Activated CD8-positive, alpha-beta T cell treated with anti-CD3 and anti-CD28 coated beads, Interleukin-2, amount 10 ng/mL, durations not matched to agents 7 days and 5 days (primary cell): ENCODE results near the gene DNAJC17. TPM values are rescaled to one million over a fixed set of nuclear protein-coding genes. Genes with fewer than 3 reads are reported as not detected.

ENCODE experiments used
- ATAC-seq: fragments of 150-1000 bp; cut with Tn5 transposase; one replicate; pipeline ENCODE4 v1.10.0; 2021; ENCODE audit warnings: moderate library complexity
- CTCF ChIA-PET: fragments of 350-600 bp; sonication (Branson Sonifier 250); formaldehyde crosslinking; loops from one replicate; lab custom pipeline; 2021; ENCODE audit warnings: antibody characterized with exemption; lab: Charles Lee
- POLR2A ChIA-PET: fragments of 350-600 bp; sonication (Branson Sonifier 250); formaldehyde crosslinking; loops from one replicate; lab custom pipeline; 2021; ENCODE audit warnings: antibody characterized with exemption; lab: Charles Lee
- DNase-seq: peaks from one replicate; pipeline ENCODE4 v3.0.0-alpha.2; 2020
- H3K27ac Mint-ChIP-seq: one replicate; pipeline ENCODE4 v1.8.0; 2021; ENCODE audit warnings: mild to moderate bottlenecking, mixed read lengths
- H3K27me3 Mint-ChIP-seq: one replicate; pipeline ENCODE4 v1.8.0; 2021; ENCODE audit warnings: low read depth, mixed read lengths
- H3K36me3 Mint-ChIP-seq: one replicate; pipeline ENCODE4 v1.8.0; 2021; ENCODE audit warnings: low read depth, mixed read lengths
- H3K4me1 Mint-ChIP-seq: one replicate; pipeline ENCODE4 v1.8.0; 2021; ENCODE audit warnings: low read depth, mixed read lengths
- H3K4me3 Mint-ChIP-seq: one replicate; pipeline ENCODE4 v1.8.0; 2021; ENCODE audit warnings: mild to moderate bottlenecking, mixed read lengths
- H3K9me3 Mint-ChIP-seq: one replicate; pipeline ENCODE4 v1.8.0; 2022; ENCODE audit warnings: mixed read lengths; ENCODE audit not compliant: insufficient read depth
- total RNA-seq, 2 experiments: library from RNA; stranded (reverse); gene quantifications; one replicate each; pipeline ENCODE4 v1.2.3, GENCODE V29; 2021

DNAJC17 gene
- total RNA-seq, 2 experiments from 2014 or later: 42.9 to 47.2 TPM

GRCh38 chr15:40845511-40846284 lies 38.4 kb upstream of the DNAJC17 start:
- DNase-seq: no peak
- no peaks in the 10 kb centered on the region for H3K36me3 Mint-ChIP-seq
- no peak for ATAC-seq
- peaks cover 31% of the 10 kb centered on the region for H3K27me3 Mint-ChIP-seq
- no peaks in the 10 kb centered on the region for H3K9me3 Mint-ChIP-seq
- ChIA-PET POLR2A (interaction anchor here (0.6 kb wide), 1 partner anchor 175 kb away, joined by 5 read pairs; no protein-coding TSS in a partner anchor), CTCF (interaction anchor here (3.0 to 9.3 kb wide), 3 partner anchors 12 to 49 kb away, joined by 10 to 79 read pairs (median 18); partner anchors contain the start of gene VPS18)
- H3K4me3 Mint-ChIP-seq: peak overlapping the region; percentile 36
- no peak overlapping the region for H3K27ac Mint-ChIP-seq
- peaks cover 28% of the 10 kb centered on the region for H3K4me1 Mint-ChIP-seq

GRCh38 chr15:40845036-40845435 lies 37.8 kb upstream of the DNAJC17 start:
- peaks cover 31% of the 10 kb centered on the region for H3K27me3 Mint-ChIP-seq

GRCh38 chr15:40844696-40845030 lies 37.4 kb upstream of the DNAJC17 start:
- no peak overlapping the region for H3K27ac Mint-ChIP-seq
- DNase-seq (peak; percentile 53), ATAC-seq (peak; percentile 53)
- H3K4me1 Mint-ChIP-seq: peaks cover 28% of the 10 kb centered on the region
- CTCF ChIA-PET: interaction anchor here (1.1 to 9.3 kb wide), 5 partner anchors 13 to 60 kb away, joined by 3 to 79 read pairs (median 10); partner anchors contain the start of gene VPS18
- H3K27me3 Mint-ChIP-seq: peaks cover 31% of the 10 kb centered on the region
- POLR2A ChIA-PET: no interaction called here
- peak overlapping the region; percentile 79 for H3K4me3 Mint-ChIP-seq
- no peaks in the 10 kb centered on the region for H3K9me3 Mint-ChIP-seq
- H3K36me3 Mint-ChIP-seq: no peaks in the 10 kb centered on the region

More at GRCh38 chr15:40845036-40845435, 37.8 kb upstream of the DNAJC17 start:
- Mint-ChIP-seq H3K27ac (no peak overlapping the region), H3K4me3 (peak overlapping the region; percentile 79), H3K4me1 (peaks cover 28% of the 10 kb centered on the region), H3K9me3 (no peaks in the 10 kb centered on the region), H3K36me3 (no peaks in the 10 kb centered on the region)
- CTCF ChIA-PET: interaction anchor here (1.1 to 9.3 kb wide), 5 partner anchors 13 to 60 kb away, joined by 3 to 79 read pairs (median 10); partner anchors contain the start of gene VPS18
- DNase-seq (no peak), ATAC-seq (no peak)
- POLR2A ChIA-PET: no interaction called here

GRCh38 chr15:40843885-40844695 lies 36.8 kb upstream of the DNAJC17 start, which contains the start of gene SPINT1:
Gene SPINT1 (plus strand): TSS chr15:40844048. CDS start chr15:40844555, 507 bp downstream.
- ChIA-PET CTCF (interaction anchor here (1.1 to 9.3 kb wide), 5 partner anchors 14 to 61 kb away, joined by 3 to 79 read pairs (median 10); partner anchors contain the start of gene VPS18), POLR2A (interaction anchor here (0.8 kb wide), 1 partner anchor 29 kb away, joined by 3 read pairs; no protein-coding TSS in a partner anchor)
- Mint-ChIP-seq H3K4me3 (peak within 1 kb of the TSS; percentile 79), H3K4me1 (peaks cover 28% of the 10 kb centered on the region), H3K27me3 (peaks cover 31% of the 10 kb centered on the region), H3K27ac (no peak within 1 kb of the TSS), H3K9me3 (no peaks in the 10 kb centered on the region), H3K36me3 (no peaks in the 10 kb centered on the region)
- DNase-seq: peak; percentile 50
- ATAC-seq: peak; percentile 72

GRCh38 chr15:40843261-40843884 lies 36.1 kb upstream of the DNAJC17 start:
- DNase-seq (no peak), ATAC-seq (no peak)
- peaks cover 31% of the 10 kb centered on the region for H3K27me3 Mint-ChIP-seq
- peak overlapping the region; percentile 64 for H3K4me3 Mint-ChIP-seq
- H3K27ac Mint-ChIP-seq: no peak overlapping the region
- ChIA-PET CTCF (interaction anchor here (3.0 to 9.3 kb wide), 3 partner anchors 15 to 52 kb away, joined by 10 to 79 read pairs (median 18); partner anchors contain the start of gene VPS18), POLR2A (interaction anchor here (0.8 kb wide), 1 partner anchor 28 kb away, joined by 3 read pairs; no protein-coding TSS in a partner anchor)
- H3K36me3 Mint-ChIP-seq: no peaks in the 10 kb centered on the region
- peaks cover 28% of the 10 kb centered on the region for H3K4me1 Mint-ChIP-seq
- no peaks in the 10 kb centered on the region for H3K9me3 Mint-ChIP-seq

GRCh38 chr15:40841741-40842140 lies 34.5 kb upstream of the DNAJC17 start:
- no peaks in the 10 kb centered on the region for H3K36me3 Mint-ChIP-seq
- ATAC-seq (no peak), DNase-seq (no peak)
- no peaks in the 10 kb centered on the region for H3K9me3 Mint-ChIP-seq
- H3K27me3 Mint-ChIP-seq: peaks cover 31% of the 10 kb centered on the region
- ChIA-PET POLR2A (no interaction called here), CTCF (interaction anchor here (1.5 kb wide), 1 partner anchor 10 kb away, joined by 3 read pairs; no protein-coding TSS in a partner anchor)
- H3K27ac Mint-ChIP-seq: no peak overlapping the region
- H3K4me1 Mint-ChIP-seq: peaks cover 19% of the 10 kb centered on the region
- H3K4me3 Mint-ChIP-seq: no peak overlapping the region

- H3K36me3 Mint-ChIP-seq: no peaks in the 10 kb centered on the region
- ChIA-PET CTCF (interaction anchor here (1.7 to 3.4 kb wide), 2 partner anchors 20 to 56 kb away, joined by 5 to 10 read pairs; partner anchors contain the start of gene VPS18), POLR2A (interaction anchor here (0.8 kb wide), 1 partner anchor 9 kb away, joined by 3 read pairs; no protein-coding TSS in a partner anchor)
- peaks cover 4% of the 10 kb centered on the region for H3K4me1 Mint-ChIP-seq
- DNase-seq (no peak), ATAC-seq (no peak)
- no peak overlapping the region for H3K27ac Mint-ChIP-seq
- H3K4me3 Mint-ChIP-seq: no peak overlapping the region
- peaks cover 23% of the 10 kb centered on the region for H3K27me3 Mint-ChIP-seq
- H3K9me3 Mint-ChIP-seq: no peaks in the 10 kb centered on the region
Observed at GRCh38 chr15:40838756-40839155, 31.5 kb upstream of the DNAJC17 start.

GRCh38 chr15:40836020-40836419 lies 28.7 kb upstream of the DNAJC17 start:
- Mint-ChIP-seq H3K27me3 (peaks cover 8% of the 10 kb centered on the region), H3K27ac (no peak overlapping the region), H3K4me1 (no peaks in the 10 kb centered on the region), H3K4me3 (no peak overlapping the region), H3K9me3 (no peaks in the 10 kb centered on the region), H3K36me3 (no peaks in the 10 kb centered on the region)
- ChIA-PET POLR2A (no interaction called here), CTCF (interaction anchor here (1.0 to 1.2 kb wide), 2 partner anchors 21 to 186 kb away, joined by 3 read pairs; no protein-coding TSS in a partner anchor)
- no peak for ATAC-seq
- DNase-seq: no peak

GRCh38 chr15:40832903-40833302 lies 25.6 kb upstream of the DNAJC17 start:
- H3K4me1 Mint-ChIP-seq: no peaks in the 10 kb centered on the region
- H3K27me3 Mint-ChIP-seq: peaks cover 5% of the 10 kb centered on the region
- CTCF ChIA-PET: interaction anchor here (1.7 kb wide), 1 partner anchor 26 kb away, joined by 4 read pairs; no protein-coding TSS in a partner anchor
- DNase-seq: no peak
- no peaks in the 10 kb centered on the region for H3K9me3 Mint-ChIP-seq
- no peaks in the 10 kb centered on the region for H3K36me3 Mint-ChIP-seq
- no peak overlapping the region for H3K27ac Mint-ChIP-seq
- ATAC-seq: no peak
- no peak overlapping the region for H3K4me3 Mint-ChIP-seq
- POLR2A ChIA-PET: no interaction called here

GRCh38 chr15:40831861-40832260 lies 24.6 kb upstream of the DNAJC17 start:
- CTCF ChIA-PET: interaction anchor here (1.4 to 1.7 kb wide), 2 partner anchors 27 to 49 kb away, joined by 3 to 4 read pairs; no protein-coding TSS in a partner anchor
- H3K27ac Mint-ChIP-seq: no peak overlapping the region
- H3K4me1 Mint-ChIP-seq: no peaks in the 10 kb centered on the region
- no peak for DNase-seq
- no peak for ATAC-seq
- H3K27me3 Mint-ChIP-seq: peaks cover 5% of the 10 kb centered on the region
- H3K9me3 Mint-ChIP-seq: no peaks in the 10 kb centered on the region
- H3K36me3 Mint-ChIP-seq: no peaks in the 10 kb centered on the region
- POLR2A ChIA-PET: no interaction called here
- no peak overlapping the region for H3K4me3 Mint-ChIP-seq
